PC-3 (cell line): ENCODE measurements around the gene HINT3.

Source experiments
- EZH2 ChIP-seq: fragments of 300-600 bp; sonication (generic); IDR thresholded peaks from one replicate; pipeline ENCODE4 v1.6.1; 2017; ENCODE audit warnings: antibody characterized with exemption, mild to moderate bottlenecking, low read length; ENCODE audit not compliant: unreplicated experiment
- EZH2phosphoT487 ChIP-seq: fragments of 300-600 bp; sonication (generic); IDR thresholded peaks from 2 replicates; pipeline ENCODE4 v1.6.1; 2018; ENCODE audit warnings: mild to moderate bottlenecking, antibody characterized with exemption, low read length, borderline replicate concordance
- TF ChIP-seq, protein P1 (sequence below): fragments of 300-600 bp; sonication (generic); conservative IDR thresholded peaks from 2 replicates; pipeline ENCODE4 v1.5.1; 2017; ENCODE audit warnings: antibody characterized with exemption, low read depth, mild to moderate bottlenecking, low read length

GRCh38 chr6:125927761-125928160 is 28.8 kb upstream of the HINT3 start:
- TF ChIP-seq EZH2 = no peak
- TF ChIP-seq, protein P1, sequence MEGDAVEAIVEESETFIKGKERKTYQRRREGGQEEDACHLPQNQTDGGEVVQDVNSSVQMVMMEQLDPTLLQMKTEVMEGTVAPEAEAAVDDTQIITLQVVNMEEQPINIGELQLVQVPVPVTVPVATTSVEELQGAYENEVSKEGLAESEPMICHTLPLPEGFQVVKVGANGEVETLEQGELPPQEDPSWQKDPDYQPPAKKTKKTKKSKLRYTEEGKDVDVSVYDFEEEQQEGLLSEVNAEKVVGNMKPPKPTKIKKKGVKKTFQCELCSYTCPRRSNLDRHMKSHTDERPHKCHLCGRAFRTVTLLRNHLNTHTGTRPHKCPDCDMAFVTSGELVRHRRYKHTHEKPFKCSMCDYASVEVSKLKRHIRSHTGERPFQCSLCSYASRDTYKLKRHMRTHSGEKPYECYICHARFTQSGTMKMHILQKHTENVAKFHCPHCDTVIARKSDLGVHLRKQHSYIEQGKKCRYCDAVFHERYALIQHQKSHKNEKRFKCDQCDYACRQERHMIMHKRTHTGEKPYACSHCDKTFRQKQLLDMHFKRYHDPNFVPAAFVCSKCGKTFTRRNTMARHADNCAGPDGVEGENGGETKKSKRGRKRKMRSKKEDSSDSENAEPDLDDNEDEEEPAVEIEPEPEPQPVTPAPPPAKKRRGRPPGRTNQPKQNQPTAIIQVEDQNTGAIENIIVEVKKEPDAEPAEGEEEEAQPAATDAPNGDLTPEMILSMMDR = no peak
- no peak for TF ChIP-seq EZH2phosphoT487
